ENCODE data around the gene MSL1.

MSL1 gene, protein sequence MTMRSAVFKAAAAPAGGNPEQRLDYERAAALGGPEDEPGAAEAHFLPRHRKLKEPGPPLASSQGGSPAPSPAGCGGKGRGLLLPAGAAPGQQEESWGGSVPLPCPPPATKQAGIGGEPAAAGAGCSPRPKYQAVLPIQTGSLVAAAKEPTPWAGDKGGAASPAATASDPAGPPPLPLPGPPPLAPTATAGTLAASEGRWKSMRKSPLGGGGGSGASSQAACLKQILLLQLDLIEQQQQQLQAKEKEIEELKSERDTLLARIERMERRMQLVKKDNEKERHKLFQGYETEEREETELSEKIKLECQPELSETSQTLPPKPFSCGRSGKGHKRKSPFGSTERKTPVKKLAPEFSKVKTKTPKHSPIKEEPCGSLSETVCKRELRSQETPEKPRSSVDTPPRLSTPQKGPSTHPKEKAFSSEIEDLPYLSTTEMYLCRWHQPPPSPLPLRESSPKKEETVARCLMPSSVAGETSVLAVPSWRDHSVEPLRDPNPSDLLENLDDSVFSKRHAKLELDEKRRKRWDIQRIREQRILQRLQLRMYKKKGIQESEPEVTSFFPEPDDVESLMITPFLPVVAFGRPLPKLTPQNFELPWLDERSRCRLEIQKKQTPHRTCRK

DNA sequence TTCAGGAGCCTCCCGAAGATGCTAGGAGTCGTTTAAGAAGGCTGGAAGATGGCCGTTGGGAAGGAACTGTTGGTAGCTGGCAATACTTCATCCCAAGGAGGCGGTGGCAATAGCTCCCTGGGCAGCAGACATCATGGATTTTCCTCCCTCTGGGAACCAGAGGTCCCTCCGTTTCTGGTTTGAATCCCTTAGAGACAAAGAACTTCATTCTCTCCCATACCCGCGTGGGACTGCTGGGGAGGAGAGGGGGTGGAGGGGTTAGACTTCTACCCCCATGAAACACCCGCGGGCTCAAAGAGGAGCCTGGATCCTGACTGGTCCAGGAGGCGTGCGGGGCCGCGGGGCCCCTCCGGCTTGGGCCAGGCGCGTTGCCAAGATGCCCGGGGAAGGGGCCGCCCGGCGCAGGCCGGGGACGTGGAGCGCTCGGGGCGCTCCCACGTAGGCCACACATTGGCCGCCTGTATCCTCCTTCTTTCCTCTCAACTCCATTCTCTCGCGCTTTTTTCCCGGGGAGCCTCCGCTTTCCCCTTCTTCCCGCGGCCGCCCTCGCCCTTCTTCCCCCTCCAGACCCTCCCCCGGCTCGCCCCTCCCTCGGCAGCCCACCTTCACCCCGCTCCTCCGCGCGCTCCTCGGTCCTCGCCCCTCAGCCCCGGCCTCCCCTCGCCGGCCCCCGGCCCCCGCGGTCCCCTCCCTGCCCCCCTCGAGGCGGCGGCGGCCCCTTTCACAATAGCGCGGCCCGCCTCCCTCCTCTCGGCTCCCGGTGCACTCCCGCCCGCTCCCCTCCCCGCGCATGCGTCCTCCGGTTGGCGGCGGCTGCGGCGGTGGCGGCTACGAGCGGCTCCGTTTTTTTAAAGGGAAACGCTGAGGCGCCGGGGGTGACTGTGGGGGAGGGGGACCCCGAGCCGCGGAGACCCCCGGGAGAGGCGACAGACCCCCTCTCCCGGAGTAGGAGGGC, at the start of gene MSL1:
Gene MSL1 (plus strand): TSS at position 791 of the 955 bp plus-strand sequence. CDS start 642 bp downstream, outside the sequence.
- peak; percentile 54 for DNase-seq

- DNase-seq, result peak; percentile 92
Measured at GRCh38 chr17:40072040-40072734, 49.6 kb upstream of the MSL1 start.

DNA sequence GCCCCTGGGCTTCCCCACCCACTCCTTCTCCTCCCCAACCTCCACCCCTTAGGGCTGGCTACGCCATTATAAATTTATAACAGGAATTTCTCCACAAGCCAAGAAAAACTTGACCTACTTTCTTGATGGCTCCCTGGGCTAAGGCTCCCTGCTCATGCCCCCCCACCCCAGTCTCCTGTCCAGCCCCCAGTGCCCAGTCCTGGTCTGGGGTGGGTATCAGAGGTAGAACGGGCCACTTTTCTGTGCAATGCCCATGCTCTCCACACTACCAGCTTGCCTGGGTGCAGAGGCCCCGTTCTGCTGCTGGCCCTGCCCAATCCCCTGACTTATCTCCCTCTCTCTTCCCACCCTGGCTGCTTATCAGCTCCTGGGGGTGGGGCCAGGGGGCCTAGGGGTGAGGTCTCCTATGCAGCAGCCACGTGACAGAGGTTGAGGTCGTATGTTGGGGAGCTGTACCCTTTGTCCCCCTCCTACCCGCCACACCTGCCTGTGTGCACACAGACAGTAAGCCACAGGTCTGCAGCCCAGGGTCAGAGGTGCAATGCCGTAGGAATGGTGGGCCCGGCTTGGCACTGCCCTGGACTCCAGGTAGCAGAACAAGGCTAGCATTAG, 48.9 kb upstream of the MSL1 start:
- DNase-seq, result no peak

- no peak for DNase-seq
Measured at GRCh38 chr17:40073454-40074174, 48.2 kb upstream of the MSL1 start.

GRCh38 chr17:40074175-40074512, 47.6 kb upstream of the MSL1 start:
- no peak for DNase-seq

DNA sequence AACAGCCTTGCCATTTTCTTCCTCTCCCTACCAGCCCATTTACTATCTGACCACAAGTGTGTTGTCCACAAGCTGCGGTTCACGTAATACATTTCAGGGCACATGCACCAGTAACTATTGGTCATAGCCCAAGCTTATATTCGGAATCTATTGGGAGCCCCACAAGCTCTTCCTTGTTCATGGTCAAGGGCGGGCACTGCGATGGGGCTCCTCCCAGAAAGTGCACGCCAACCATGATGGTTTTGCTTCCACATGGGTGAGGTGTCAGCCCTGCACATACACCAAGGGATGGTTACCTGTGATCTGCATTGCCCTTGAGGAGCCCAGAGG, 46.9 kb upstream of the MSL1 start:
- DNase-seq, result no peak

DNA sequence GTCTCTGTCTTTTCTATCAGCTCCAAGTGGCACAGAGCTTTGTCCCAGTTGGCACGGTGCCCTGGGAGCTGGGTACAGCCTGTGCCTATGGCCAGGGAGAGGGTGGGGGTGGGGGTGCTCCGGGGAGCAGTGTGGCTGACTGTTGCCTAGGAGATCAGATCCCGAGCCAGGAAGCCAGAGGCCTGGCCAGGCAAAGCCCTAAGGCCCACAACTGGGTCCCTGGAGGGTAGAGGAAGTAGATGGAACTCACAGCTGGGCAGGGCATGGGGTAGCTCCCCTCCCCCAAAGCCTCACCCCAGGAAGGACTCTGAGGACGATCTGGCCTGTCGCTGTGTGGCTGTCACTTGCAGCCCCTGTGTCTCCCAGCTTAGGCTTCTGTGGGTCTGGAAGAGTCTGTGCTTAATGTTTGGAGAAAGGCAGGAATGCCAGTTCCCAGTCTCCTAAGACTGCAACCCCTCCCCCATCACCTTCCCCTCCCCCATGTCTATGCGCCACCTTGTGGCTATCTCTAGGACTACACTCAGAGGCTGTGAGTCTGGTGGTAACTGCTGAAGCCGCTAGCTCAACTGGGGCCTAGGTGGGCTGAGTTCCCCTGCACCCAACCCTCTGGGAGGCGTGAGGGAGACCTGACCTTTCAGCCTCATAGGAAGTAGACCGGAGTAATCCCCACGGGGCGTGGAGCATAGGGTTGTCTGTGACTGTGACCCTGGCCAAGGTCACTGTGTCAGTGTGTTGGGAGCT, 46.4 kb upstream of the MSL1 start:
- DNase-seq, result peak; percentile 81

DNA sequence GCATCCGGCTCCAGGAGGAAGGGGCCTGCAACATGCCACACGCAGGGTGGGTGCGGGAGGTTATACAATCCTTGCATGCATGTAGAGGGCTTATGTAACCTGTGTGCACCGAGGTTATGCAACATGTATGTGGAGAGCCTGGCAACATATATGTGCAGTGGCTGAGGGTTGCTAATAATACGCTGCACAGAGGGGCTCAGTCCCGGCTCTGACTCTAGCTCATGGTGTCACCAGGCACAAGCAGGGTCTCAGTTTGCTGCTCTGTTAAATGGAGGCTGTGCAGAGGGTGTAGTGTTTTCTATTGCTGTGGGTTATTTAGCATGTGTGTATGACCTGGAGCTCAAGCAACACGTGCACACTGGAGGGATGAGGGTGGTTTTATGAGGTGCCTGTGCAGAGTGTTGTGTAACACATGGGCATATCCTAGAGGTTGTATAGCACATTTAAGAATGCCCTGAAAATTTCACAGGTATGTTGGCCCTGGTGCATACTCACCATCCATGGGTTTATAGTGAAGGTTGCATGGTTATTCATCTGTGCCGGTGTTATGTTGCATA, 45.8 kb upstream of the MSL1 start:
- DNase-seq, result no peak

- no peak for DNase-seq
Measured at GRCh38 chr17:40076591-40076990, 45.2 kb upstream of the MSL1 start.

DNA sequence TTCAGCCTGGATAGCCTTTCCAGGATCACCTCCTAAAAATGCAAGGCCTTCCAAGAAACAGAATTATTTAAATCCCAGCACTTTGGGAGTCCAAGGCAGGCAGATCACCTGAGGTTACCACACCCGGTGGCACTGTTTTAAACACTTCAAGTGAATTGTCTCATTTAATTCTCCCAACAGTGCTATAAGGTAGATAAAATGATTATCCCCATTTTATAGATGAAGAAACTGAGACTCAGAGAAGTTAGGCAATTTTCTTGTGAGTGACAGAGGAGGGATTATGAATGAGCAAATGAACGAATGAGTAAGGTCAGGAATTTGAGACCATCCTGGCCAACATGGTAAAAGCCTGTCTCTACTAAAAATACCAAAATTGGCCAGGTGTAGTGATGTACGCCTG, 42.2 kb upstream of the MSL1 start:
- DNase-seq, result no peak

GRCh38 chr17:40084477-40084876, 37.3 kb upstream of the MSL1 start:
- DNase-seq, result no peak

DNA sequence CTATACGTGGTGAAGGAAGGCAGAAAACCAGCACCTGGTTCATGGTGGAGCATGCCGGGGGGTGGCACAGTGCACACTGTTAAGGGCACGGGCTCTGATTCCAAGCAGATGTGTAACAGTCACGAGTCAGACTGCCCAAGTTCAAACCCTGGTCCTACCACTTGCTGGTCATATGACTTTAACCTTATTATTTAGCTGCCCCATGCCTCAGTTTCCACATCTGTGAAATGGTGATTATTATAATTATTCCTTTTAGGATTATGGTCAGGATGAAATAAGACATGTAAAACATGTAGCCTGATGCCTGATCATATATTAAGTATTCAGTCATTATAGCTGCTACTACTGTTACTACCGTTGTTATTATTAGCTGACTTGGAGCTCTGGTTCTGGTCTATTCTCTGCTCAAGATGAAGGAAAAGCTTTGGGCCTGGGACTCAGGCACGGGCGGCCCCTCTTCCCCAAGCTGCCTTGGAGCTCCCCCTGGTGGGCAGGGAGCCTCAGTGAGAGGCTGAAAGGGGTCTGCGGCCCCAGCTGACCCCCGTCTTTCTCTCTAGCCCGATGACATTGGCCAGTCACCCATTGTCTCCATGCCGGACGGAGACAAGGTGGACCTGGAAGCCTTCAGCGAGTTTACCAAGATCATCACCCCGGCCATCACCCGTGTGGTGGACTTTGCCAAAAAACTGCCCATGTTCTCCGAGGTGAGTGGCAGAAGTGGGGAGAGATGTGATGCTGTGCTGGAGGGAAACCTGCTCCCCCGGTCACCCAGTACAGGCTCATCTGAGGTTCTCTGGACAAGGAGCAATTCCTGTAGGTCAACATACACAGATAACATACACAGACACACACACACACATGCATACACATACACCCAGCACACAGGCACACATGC, 35.4 kb upstream of the MSL1 start:
- DNase-seq, result peak; percentile 50

DNA sequence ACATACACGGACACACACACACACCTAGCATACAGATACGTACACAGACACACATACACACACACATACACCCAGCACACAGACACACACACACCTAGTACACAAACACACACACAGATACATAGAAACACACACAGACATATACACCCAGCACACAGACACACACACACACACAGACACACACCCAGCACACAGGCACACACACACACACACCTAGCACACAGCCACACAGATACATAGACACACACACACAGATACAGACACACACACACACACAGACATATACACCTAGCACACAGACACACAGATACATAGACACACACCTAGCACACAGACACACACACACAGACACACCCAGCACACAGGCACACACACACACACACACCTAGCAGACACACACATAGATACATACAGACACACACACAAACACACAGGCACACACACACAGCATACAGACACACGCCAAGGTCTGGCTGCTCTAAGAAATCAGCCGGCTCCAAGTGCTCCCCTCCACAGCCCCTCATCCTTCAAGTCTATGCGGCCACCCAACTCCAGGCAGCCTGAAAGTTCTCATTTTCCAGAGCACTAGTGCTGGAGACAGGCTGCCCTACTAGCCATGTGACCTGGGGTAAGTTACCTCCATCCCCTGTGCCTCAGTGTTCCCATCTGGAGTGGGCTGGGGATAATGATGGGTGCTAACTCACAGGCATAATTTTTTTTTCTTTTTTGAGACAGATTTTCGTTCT, 34.5 kb upstream of the MSL1 start:
- no peak for DNase-seq

- no peak for DNase-seq
Measured at GRCh38 chr17:40087903-40088718, 33.7 kb upstream of the MSL1 start.

DNA sequence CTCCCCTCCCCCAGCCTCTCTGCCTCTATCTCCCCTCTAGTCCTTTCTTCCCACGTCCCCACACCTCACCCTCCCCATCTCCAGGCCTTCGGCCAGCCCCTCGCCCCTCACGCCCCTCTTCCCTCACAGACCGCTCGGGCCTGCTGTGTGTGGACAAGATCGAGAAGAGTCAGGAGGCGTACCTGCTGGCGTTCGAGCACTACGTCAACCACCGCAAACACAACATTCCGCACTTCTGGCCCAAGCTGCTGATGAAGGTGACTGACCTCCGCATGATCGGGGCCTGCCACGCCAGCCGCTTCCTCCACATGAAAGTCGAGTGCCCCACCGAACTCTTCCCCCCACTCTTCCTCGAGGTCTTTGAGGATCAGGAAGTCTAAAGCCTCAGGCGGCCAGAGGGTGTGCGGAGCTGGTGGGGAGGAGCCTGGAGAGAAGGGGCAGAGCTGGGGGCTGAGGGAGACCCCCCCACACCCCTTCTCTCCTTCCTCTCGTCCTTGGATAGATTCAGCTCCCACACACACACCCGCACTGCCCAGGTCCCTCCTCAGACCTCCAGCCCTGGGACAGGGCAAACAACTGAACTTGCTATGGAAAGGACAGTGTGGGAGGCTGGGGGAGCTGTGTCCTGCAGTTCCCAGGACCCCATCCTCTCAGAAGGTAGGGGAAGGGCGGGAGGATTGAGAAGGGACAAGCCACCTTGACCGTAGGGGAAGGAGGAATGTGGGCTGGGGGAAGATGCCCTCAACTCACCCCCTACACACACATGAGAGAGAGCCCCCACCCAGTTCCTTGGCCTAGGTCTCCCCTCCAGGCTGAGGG, 32.5 kb upstream of the MSL1 start:
- DNase-seq, result no peak

- DNase-seq, result no peak
Measured at GRCh38 chr17:40090237-40091119, 31.3 kb upstream of the MSL1 start.

All from NCI-H1105 treated with DMSO at 0.1 percent for 48 hours (cell line).